GM19467 (cell line): ENCODE measurements around the gene CTLA4.
A peak's percentile ranks its signal among the peaks of the same experiment; 100 is the strongest.

ENCODE experiments used
- ATAC-seq: cut with Tn5 transposase; IDR thresholded peaks from one replicate; pipeline ENCODE4 v1.9.1; 2021; ENCODE audit warnings: mild to moderate bottlenecking, moderate library complexity; ENCODE audit not compliant: unreplicated experiment

CTLA4 gene

GRCh38 chr2:203867561-203868200 lies at the start of gene CTLA4:
Gene CTLA4, plus strand, starts transcription at chr2:203867771. Its CDS starts 172 bp downstream, at chr2:203867943.
- no peak for ATAC-seq

- no peak for ATAC-seq
These were observed 48.9 kb upstream of the CTLA4 start for GRCh38 chr2:203818656-203819055.

GRCh38 chr2:203819434-203820133 lies 48.0 kb upstream of the CTLA4 start:
- ATAC-seq = no peak

GRCh38 chr2:203820969-203821368 lies 46.6 kb upstream of the CTLA4 start:
- ATAC-seq = peak; percentile 88

- no peak for ATAC-seq
These were observed 45.3 kb upstream of the CTLA4 start for GRCh38 chr2:203822240-203822639.

- ATAC-seq = no peak
These were observed 44.4 kb upstream of the CTLA4 start for GRCh38 chr2:203823173-203823572.

GRCh38 chr2:203824057-203824456 lies 43.5 kb upstream of the CTLA4 start:
- ATAC-seq = no peak

- no peak for ATAC-seq
These were observed 43.0 kb upstream of the CTLA4 start for GRCh38 chr2:203824603-203825002.

- ATAC-seq = no peak
These were observed 40.9 kb upstream of the CTLA4 start for GRCh38 chr2:203826704-203827103.

GRCh38 chr2:203830304-203831055 lies 37.1 kb upstream of the CTLA4 start:
- no peak for ATAC-seq

GRCh38 chr2:203835420-203835819 lies 32.2 kb upstream of the CTLA4 start:
- ATAC-seq = no peak

GRCh38 chr2:203835892-203836800 lies 31.4 kb upstream of the CTLA4 start:
- ATAC-seq = no peak

- no peak for ATAC-seq
These were observed 26.8 kb upstream of the CTLA4 start for GRCh38 chr2:203840655-203841205.

GRCh38 chr2:203841654-203842053 lies 25.9 kb upstream of the CTLA4 start:
- no peak for ATAC-seq

GRCh38 chr2:203842373-203842772 lies 25.2 kb upstream of the CTLA4 start:
- no peak for ATAC-seq

- ATAC-seq = no peak
These were observed 21.0 kb upstream of the CTLA4 start for GRCh38 chr2:203846490-203847105.

GRCh38 chr2:203849010-203849409 lies 18.6 kb upstream of the CTLA4 start:
- no peak for ATAC-seq

GRCh38 chr2:203852760-203853159 lies 14.8 kb upstream of the CTLA4 start:
- no peak for ATAC-seq

- ATAC-seq = no peak
These were observed 14.3 kb upstream of the CTLA4 start for GRCh38 chr2:203853271-203853670.

GRCh38 chr2:203853722-203854121 lies 13.8 kb upstream of the CTLA4 start:
- ATAC-seq = no peak
